SK-N-MC (cell line): ENCODE measurements around the gene OR52H1.

Experiments used
- DNase-seq: peaks from one replicate; pipeline ENCODE4 v3.0.0-alpha.2; 2011; ENCODE audit warnings: low read depth, low spot score
- H3K27ac ChIP-seq: fragments of 200-600 bp; sonication (generic); 2 replicates; pipeline ENCODE4 v1.5.1; 2016; ENCODE audit warnings: mixed run types
- H3K36me3 ChIP-seq: fragments of 200-600 bp; sonication (generic); 2 replicates; pipeline ENCODE4 v1.6.1; 2017; ENCODE audit warnings: antibody characterized with exemption, low read length, mixed read lengths; ENCODE audit not compliant: insufficient read depth
- H3K4me3 ChIP-seq: fragments of 200-600 bp; sonication (generic); 2 replicates; pipeline ENCODE4 v1.5.1; 2016
- H3K9ac ChIP-seq: fragments of 200-600 bp; sonication (generic); 2 replicates; pipeline ENCODE4 v1.8.0; 2017; ENCODE audit warnings: mixed run types, mixed read lengths; ENCODE audit not compliant: insufficient read length
- H3K9me3 ChIP-seq: fragments of 200-600 bp; sonication (generic); 2 replicates; pipeline ENCODE4 v1.6.1; 2017; ENCODE audit warnings: low read depth, mild to moderate bottlenecking, antibody characterized with exemption, low read length, moderate library complexity, mixed read lengths
- EZH2 ChIP-seq: fragments of 200-600 bp; sonication (generic); IDR thresholded peaks from one replicate; pipeline ENCODE4 v1.6.1; 2017; ENCODE audit warnings: antibody characterized with exemption
- FOXP2 ChIP-seq: optimal IDR thresholded peaks from 2 replicates; pipeline ENCODE3; 2011; ENCODE audit warnings: mild to moderate bottlenecking, moderate library complexity; ENCODE audit not compliant: insufficient read depth; ENCODE audit errors: extremely low read length, control extremely low read depth
- POLR2AphosphoS5 ChIP-seq: IDR thresholded peaks from 2 replicates; pipeline ENCODE4 v1.6.1; 2012; ENCODE audit warnings: mild to moderate bottlenecking, low read depth, low read length, borderline replicate concordance

OR52H1 gene

DNA sequence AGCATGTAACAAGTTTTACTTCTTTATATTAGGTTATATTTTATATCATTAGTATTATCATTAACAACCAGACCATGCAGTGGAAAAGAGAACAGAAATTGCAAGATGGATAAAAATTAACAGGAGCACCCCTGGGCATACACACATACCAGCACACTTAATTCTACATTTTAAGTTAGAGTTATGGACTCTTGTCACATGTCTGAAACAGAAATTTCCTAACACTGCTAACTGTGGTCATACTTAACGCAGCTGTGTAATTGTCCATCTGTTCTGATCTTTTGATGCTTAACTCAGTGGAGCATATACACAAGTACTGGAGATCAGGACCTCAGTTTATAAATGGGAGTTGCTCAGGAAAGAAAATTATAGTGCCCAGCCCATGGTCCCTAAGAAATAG lies 358 bp downstream of the OR52H1 start:
- Histone ChIP-seq H3K27ac (no peak overlapping the region), H3K9me3 (no peaks in the 10 kb centered on the region), H3K36me3 (no peaks in the 10 kb centered on the region), H3K9ac (no peak overlapping the region), H3K4me3 (no peak overlapping the region)
- no peak for TF ChIP-seq FOXP2
- no peak for TF ChIP-seq EZH2
- TF ChIP-seq POLR2AphosphoS5: no peak
- no peak for DNase-seq

GRCh38 chr11:5546457-5546856 lies 1.9 kb downstream of the OR52H1 start:
- no peak overlapping the region for H3K27ac ChIP-seq
- TF ChIP-seq POLR2AphosphoS5 (no peak), FOXP2 (no peak), EZH2 (no peak)
- no peak overlapping the region for H3K4me3 ChIP-seq
- no peaks in the 10 kb centered on the region for H3K9me3 ChIP-seq
- no peak overlapping the region for H3K9ac ChIP-seq
- no peak for DNase-seq
- no peaks in the 10 kb centered on the region for H3K36me3 ChIP-seq

DNA sequence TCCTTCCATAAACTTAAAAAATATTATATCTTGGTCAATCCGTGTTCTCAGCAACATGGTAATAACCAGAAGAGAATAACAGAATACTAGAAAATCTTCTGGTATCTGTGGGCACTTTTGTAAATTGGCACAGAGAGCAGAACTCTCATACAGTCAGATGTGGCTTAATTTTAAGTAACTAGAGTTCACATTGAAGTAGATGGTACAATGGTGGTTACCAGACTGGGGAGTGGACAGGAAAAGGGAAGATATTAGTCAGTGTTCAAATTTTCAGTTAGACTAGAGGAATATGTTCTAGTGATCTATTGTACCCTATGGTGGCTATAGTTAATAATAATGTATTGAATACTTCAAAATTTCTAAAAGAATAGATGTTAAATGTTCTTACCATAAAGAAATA lies 6.9 kb downstream of the OR52H1 start:
- Histone ChIP-seq H3K36me3 (no peaks in the 10 kb centered on the region), H3K9ac (no peak overlapping the region), H3K27ac (no peak overlapping the region), H3K9me3 (no peaks in the 10 kb centered on the region), H3K4me3 (no peak overlapping the region)
- no peak for DNase-seq
- no peak for TF ChIP-seq FOXP2

GRCh38 chr11:5536482-5536881 lies 11.9 kb downstream of the OR52H1 start:
- H3K27ac ChIP-seq: no peak overlapping the region
- no peaks in the 10 kb centered on the region for H3K9me3 ChIP-seq
- TF ChIP-seq FOXP2: no peak
- no peaks in the 10 kb centered on the region for H3K36me3 ChIP-seq
- no peak overlapping the region for H3K9ac ChIP-seq
- no peak overlapping the region for H3K4me3 ChIP-seq
- no peak for DNase-seq

- H3K4me3 ChIP-seq: no peak overlapping the region
- no peaks in the 10 kb centered on the region for H3K36me3 ChIP-seq
- H3K9ac ChIP-seq: no peak overlapping the region
- no peak overlapping the region for H3K27ac ChIP-seq
- DNase-seq: no peak
- no peaks in the 10 kb centered on the region for H3K9me3 ChIP-seq
- TF ChIP-seq EZH2 (no peak), FOXP2 (no peak), POLR2AphosphoS5 (no peak)
These were observed 14.3 kb downstream of the OR52H1 start for GRCh38 chr11:5534046-5534445.

- no peak overlapping the region for H3K27ac ChIP-seq
- no peak overlapping the region for H3K4me3 ChIP-seq
- no peaks in the 10 kb centered on the region for H3K36me3 ChIP-seq
- TF ChIP-seq POLR2AphosphoS5 (no peak), FOXP2 (no peak), EZH2 (no peak)
- H3K9me3 ChIP-seq: no peaks in the 10 kb centered on the region
- DNase-seq: no peak
- H3K9ac ChIP-seq: no peak overlapping the region
These were observed 17.1 kb downstream of the OR52H1 start for GRCh38 chr11:5531053-5531831.

- TF ChIP-seq FOXP2 (no peak), POLR2AphosphoS5 (no peak), EZH2 (no peak)
These were observed 19.8 kb downstream of the OR52H1 start for GRCh38 chr11:5528495-5528894.

GRCh38 chr11:5527716-5528115 lies 20.6 kb downstream of the OR52H1 start:
- H3K9ac ChIP-seq: no peak overlapping the region
- TF ChIP-seq EZH2 (no peak), POLR2AphosphoS5 (no peak), FOXP2 (no peak)
- no peaks in the 10 kb centered on the region for H3K9me3 ChIP-seq
- H3K36me3 ChIP-seq: no peaks in the 10 kb centered on the region
- no peak overlapping the region for H3K27ac ChIP-seq
- DNase-seq: no peak
- H3K4me3 ChIP-seq: no peak overlapping the region

More at GRCh38 chr11:5528495-5528894, 19.8 kb downstream of the OR52H1 start:
- Histone ChIP-seq H3K4me3 (no peak overlapping the region), H3K9ac (no peak overlapping the region), H3K36me3 (no peaks in the 10 kb centered on the region), H3K27ac (no peak overlapping the region), H3K9me3 (no peaks in the 10 kb centered on the region)
- no peak for DNase-seq

DNA sequence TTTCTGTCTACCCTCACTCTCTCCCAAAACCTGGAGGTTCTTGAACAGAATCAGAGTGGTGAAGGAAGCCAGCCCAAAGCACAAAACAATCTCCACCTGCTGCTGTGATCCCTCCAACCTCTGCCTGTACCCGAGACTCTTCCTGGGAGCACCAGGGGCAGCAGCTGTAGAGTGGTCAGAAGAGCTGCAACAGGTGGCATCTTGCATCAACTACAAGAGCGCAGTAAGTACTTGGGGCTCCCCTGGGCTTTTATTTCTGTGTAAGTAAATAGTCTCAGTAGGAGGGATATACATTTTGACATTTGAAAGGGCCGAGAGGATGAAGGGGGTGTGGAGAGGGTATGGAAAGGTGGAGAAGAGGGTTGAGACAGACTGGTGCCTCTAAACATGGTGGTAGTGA lies 23.6 kb downstream of the OR52H1 start:
- DNase-seq: no peak
- H3K4me3 ChIP-seq: no peak overlapping the region
- H3K36me3 ChIP-seq: no peaks in the 10 kb centered on the region
- no peaks in the 10 kb centered on the region for H3K9me3 ChIP-seq
- TF ChIP-seq FOXP2 (no peak), POLR2AphosphoS5 (no peak), EZH2 (no peak)
- no peak overlapping the region for H3K9ac ChIP-seq
- no peak overlapping the region for H3K27ac ChIP-seq
